ENCODE measurements around the gene PTH1R. TPM values are rescaled to one million over a fixed set of nuclear protein-coding genes. Genes with fewer than 3 reads are reported as not detected.

PTH1R gene
- total RNA-seq, 1 experiment from 2014 or later: 0.32 TPM

GRCh38 chr3:46835491-46835890 lies 42.0 kb upstream of the PTH1R start:
- H3K27me3 ChIP-seq (ENCODE audit: insufficient read depth, low read length): no peaks in the 10 kb centered on the region
- RAD21 ChIA-PET (ENCODE audit: low non-redundant PET in 1 of 2, low total read pairs in 2 of 2, uncharacterized antibody in 2 of 2, unreplicated experiment in 2 of 2): no interaction called here
- H3K36me3 ChIP-seq (ENCODE audit: control insufficient read depth in 1 of 2, insufficient read depth in 2 of 2, low read length in 2 of 2): no peaks in the 10 kb centered on the region
- no peak overlapping the region for H3K4me2 ChIP-seq (ENCODE audit: low read length)
- no peak for TF ChIP-seq CBX3 (IDR thresholded peaks at IDR 0.05; ENCODE audit: low read depth)
- no peak for TF ChIP-seq CTCF (IDR thresholded peaks at IDR 0.05 in 2 of 3, conservative IDR thresholded peaks at IDR 0.05 in 1 of 3; ENCODE audit: borderline replicate concordance in 1 of 3, insufficient read depth in 1 of 3, low read depth in 2 of 3, low read length in 2 of 3)
- TF ChIP-seq EZH2 (IDR thresholded peaks at IDR 0.05): no peak
- no peak for TF ChIP-seq CEBPB (IDR thresholded peaks at IDR 0.05; ENCODE audit: low read depth)
- no peak for TF ChIP-seq EZH2phosphoT487 (IDR thresholded peaks at IDR 0.05; ENCODE audit: borderline replicate concordance)
- no peak for TF ChIP-seq SRF (IDR thresholded peaks at IDR 0.05; ENCODE audit: low read depth)
- no peak for TF ChIP-seq SIN3A (IDR thresholded peaks at IDR 0.05; ENCODE audit: low read depth)
- no peak for TF ChIP-seq YY1 (IDR thresholded peaks at IDR 0.05; ENCODE audit: extremely low read depth, insufficient replicate concordance, low read depth, low read length)
- TF ChIP-seq JUND (IDR thresholded peaks at IDR 0.05): no peak
- no peak for TF ChIP-seq ATF3 (IDR thresholded peaks at IDR 0.05)
- no peak for TF ChIP-seq RAD21 (IDR thresholded peaks at IDR 0.05; ENCODE audit: low read depth)
- no peak for TF ChIP-seq ZNF274 (IDR thresholded peaks at IDR 0.05; ENCODE audit: low read depth, low read length)
- no peak for TF ChIP-seq SP1 (IDR thresholded peaks at IDR 0.05; ENCODE audit: low read depth)
- no peak for TF ChIP-seq MAX (IDR thresholded peaks at IDR 0.05)
- no peak for TF ChIP-seq POLR2AphosphoS5 (IDR thresholded peaks at IDR 0.05; ENCODE audit: low read depth, low read length)
- no peak for TF ChIP-seq EGR1 (IDR thresholded peaks at IDR 0.05; ENCODE audit: low read depth)
- H3K4me3 ChIP-seq (replicated peaks in 1 of 2; ENCODE audit: low read depth in 1 of 2, low read length in 2 of 2): no peak overlapping the region
- no peaks in the 10 kb centered on the region for H3K4me1 ChIP-seq (ENCODE audit: control insufficient read depth in 1 of 2, insufficient read depth in 2 of 2, low read length in 2 of 2)
- DNase-seq (ENCODE audit: low read depth, low spot score): no peak
- no peak overlapping the region for H2AFZ ChIP-seq (ENCODE audit: low read depth, low read length, poor library complexity, severe bottlenecking)
- no peaks in the 10 kb centered on the region for H3K9me2 ChIP-seq (ENCODE audit: insufficient read depth)
- intact Hi-C loops (cut with micrococcal nuclease): no loop called here
- no peak overlapping the region for H3K9ac ChIP-seq (ENCODE audit: low read length)
- BruUV-seq (replicated peaks): no TSS peak
- peaks cover 14 to 19% of the 10 kb centered on the region in 2 experiments; a peak in 3 of 4 replicates for H3K9me3 ChIP-seq (ENCODE audit: control insufficient read depth in 1 of 2, insufficient read depth in 1 of 2, low read depth in 1 of 2, low read length in 2 of 2)
- CTCF ChIA-PET: no interaction called here
- H4K20me1 ChIP-seq (ENCODE audit: insufficient read depth): no peaks in the 10 kb centered on the region
- ATAC-seq: no peak
- no peak overlapping the region for H3K27ac ChIP-seq (ENCODE audit: low read depth, low read length)
- POLR2A ChIA-PET: no interaction called here
- no peaks in the 10 kb centered on the region for H3K79me2 ChIP-seq (ENCODE audit: insufficient read depth, low read length)

Data from HCT116 (cell line).